HG02763 (cell line): ENCODE measurements around the gene TIMM29.

ENCODE experiments used
- ATAC-seq: cut with Tn5 transposase; IDR thresholded peaks from one replicate; pipeline ENCODE4 v1.9.1; 2021; ENCODE audit warnings: mild to moderate bottlenecking, moderate library complexity; ENCODE audit not compliant: unreplicated experiment

The TIMM29 gene

GRCh38 chr19:10911579-10912363, 16.8 kb upstream of the TIMM29 start:
- no peak for ATAC-seq

DNA sequence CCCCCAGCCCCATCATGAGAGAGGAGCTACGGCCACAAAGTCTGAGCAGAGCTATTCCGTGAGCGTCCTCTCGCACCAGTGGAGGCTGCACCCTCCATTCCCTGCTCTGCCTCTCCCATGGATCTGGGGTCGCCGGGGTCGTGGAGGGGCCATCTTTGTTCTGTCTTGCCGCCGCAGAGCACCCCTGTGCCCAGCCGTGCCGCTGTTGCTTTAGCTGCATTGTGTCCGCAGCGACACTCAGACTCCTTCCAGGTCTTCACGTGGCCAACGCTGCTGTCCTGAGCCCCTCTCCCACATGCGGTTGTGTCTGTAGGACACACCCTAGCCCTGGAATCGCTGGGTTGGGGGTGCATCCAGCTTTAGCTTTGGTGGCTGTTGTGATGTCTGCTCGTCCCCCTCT, 16.0 kb upstream of the TIMM29 start:
- no peak for ATAC-seq

- no peak for ATAC-seq
These were observed 14.8 kb upstream of the TIMM29 start for GRCh38 chr19:10913716-10914340.

DNA sequence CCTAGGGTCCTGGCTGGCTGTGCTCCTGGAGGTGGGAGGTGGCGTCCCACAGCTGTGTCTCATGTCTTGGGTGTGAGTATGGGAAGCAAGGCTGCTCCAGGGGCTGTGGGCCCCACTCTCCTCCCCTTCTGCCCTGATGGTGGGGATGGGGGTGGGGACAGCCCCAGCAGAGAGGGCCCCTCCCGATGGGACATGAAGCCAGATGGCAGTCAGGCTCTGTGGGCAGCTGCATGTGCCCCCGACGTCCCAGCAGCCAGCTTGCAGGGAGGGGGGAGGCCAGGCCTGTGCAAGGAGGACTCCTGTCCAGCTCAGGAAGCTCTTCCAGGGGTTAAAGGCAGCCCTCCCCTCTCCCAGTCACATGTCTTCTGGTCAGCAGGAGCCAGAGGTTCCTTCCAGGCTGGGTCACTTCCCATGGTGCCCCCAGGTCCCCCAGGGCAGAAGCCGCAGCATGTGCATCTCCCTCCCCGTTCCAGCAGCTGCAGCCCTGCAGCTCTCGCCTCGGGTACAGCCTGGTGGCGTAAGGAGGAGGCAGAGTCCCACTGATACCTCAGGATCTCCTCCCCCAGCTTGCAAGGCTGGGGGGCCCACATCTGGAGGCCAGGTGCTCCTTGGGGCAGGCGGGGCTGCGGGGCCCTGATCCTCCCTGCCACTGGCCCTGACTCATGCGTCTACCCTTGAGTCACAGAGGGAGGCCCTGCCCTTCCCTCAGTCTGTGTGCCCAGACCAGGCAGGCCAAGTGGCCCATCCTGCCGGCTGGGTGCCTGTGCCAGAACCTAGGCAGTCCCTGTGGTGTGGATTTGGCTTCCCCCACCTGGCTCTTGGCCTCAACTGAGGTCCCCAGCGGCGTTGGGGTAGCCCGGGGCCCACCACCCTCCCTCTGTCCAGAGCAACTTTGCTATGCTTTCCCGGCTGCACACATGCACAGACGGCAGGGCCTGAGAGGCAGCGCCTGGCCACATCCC, 13.2 kb upstream of the TIMM29 start:
- no peak for ATAC-seq

DNA sequence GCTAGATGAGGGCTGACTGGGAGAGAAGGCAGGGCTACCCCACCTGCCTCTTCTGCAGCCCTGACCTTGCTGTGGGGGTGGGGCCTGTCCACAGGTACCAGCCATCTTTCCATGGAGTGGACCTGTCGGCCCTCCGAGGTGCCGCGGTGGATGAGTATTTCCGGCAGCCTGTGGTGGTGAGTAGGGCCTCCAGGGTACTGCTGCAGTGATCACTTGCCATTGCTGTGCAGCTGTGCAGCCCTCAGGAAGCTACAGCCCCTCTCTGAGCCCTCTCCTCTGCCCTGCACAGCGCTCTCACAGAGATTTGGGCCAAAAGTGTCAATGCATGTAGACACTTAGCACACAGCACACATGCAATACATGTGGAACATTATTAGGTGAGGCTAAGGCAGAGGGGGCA, 12.0 kb upstream of the TIMM29 start:
- no peak for ATAC-seq

- ATAC-seq = no peak
These were observed 10.3 kb upstream of the TIMM29 start for GRCh38 chr19:10918359-10918758.

DNA sequence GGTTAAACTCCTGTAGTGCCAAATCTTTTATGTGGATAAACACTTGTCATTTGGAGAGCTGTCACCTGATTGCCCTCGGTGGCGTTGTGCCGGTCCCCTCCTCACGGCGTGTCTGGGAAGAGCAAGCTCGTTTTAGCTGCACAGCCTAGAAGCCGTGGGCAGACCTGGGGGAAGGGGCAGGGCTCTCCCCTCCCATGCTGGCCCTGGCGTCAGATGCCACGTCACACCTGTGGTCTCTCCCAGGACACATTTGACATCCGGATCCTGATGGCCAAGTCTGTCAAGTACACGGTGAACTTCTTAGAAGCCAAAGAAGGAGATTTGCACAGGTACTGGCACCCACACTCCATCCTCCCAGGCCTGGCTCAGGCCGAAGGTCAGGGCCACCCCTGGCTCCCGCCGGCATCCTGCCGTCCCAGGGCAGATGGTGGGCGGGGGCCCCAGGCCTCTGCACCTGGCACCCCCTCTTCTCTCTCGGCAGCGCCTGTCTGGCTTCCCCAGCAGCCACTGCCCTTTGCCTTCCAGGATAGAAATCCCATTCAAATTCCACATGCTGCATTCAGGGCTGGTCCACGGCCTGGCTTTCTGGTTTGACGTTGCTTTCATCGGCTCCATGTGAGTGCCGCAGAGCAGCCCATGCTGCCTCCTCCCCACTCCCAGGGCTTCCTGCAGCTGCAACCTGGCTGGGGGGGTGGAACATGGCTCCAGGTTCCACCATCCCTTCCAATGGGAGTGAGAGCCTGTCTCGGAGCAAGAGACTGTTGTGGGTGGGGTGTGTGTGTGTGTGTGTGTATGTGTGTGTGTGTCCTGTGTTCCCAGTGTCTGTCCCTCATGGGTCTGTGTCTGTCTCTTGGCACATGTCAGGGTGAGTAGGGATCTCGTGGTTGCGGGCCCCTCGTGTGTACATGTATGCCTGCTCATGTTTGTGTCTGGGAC, 9.0 kb upstream of the TIMM29 start:
- no peak for ATAC-seq

GRCh38 chr19:10920288-10920655, 8.3 kb upstream of the TIMM29 start:
- no peak for ATAC-seq

DNA sequence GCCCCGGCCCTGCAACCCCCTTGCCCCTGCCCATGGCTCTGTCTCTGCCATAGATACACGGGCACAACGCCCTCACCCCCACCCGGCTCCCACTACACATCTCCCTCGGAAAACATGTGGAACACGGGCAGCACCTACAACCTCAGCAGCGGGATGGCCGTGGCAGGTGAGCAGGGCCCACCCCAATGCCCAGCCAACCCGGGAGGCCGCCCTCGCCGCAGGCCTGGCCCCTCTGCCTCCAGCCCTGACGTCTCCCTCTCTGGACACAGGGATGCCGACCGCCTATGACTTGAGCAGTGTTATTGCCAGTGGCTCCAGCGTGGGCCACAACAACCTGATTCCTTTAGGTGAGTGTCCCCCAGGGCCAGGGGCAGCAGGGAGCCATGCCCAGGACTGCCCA, 7.8 kb upstream of the TIMM29 start:
- ATAC-seq = no peak

DNA sequence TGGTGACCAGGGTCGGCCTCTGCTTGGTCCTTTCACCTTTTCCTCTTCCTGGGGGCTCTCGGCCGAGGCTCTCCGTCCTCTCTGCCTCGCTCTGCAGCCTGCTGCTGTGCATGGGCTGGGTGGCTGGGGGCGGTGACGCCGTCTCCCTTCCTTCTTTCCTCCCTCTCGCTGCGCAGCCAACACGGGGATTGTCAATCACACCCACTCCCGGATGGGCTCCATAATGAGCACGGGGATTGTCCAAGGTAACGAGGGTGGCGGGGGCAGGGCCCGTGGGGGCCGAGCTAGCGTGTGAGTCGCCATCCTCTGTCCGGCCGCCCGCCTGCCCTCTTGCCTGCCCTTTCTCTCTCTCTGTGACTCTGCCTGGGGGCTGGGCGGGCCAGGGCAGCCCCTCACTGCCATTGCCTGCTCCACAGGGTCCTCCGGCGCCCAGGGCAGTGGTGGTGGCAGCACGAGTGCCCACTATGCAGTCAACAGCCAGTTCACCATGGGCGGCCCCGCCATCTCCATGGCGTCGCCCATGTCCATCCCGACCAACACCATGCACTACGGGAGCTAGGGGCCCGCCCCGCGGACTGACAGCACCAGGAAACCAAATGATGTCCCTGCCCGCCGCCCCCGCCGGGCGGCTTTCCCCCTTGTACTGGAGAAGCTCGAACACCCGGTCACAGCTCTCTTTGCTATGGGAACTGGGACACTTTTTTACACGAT, 7.3 kb upstream of the TIMM29 start:
- ATAC-seq = no peak

DNA sequence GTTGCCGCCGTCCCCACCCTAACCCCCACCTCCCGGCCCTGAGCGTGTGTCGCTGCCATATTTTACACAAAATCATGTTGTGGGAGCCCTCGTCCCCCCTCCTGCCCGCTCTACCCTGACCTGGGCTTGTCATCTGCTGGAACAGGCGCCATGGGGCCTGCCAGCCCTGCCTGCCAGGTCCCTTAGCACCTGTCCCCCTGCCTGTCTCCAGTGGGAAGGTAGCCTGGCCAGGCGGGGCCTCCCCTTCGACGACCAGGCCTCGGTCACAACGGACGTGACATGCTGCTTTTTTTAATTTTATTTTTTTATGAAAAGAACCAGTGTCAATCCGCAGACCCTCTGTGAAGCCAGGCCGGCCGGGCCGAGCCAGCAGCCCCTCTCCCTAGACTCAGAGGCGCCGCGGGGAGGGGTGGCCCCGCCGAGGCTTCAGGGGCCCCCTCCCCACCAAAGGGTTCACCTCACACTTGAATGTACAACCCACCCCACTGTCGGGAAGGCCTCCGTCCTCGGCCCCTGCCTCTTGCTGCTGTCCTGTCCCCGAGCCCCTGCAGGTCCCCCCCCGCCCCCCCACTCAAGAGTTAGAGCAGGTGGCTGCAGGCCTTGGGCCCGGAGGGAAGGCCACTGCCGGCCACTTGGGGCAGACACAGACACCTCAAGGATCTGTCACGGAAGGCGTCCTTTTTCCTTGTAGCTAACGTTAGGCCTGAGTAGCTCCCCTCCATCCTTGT, 6.5 kb upstream of the TIMM29 start:
- ATAC-seq = no peak

- no peak for ATAC-seq
These were observed 6.0 kb upstream of the TIMM29 start for GRCh38 chr19:10922638-10923014.

GRCh38 chr19:10923260-10924112, 5.1 kb upstream of the TIMM29 start:
- ATAC-seq = no peak

GRCh38 chr19:10924597-10924996, 4.0 kb upstream of the TIMM29 start:
- ATAC-seq = no peak

GRCh38 chr19:10927730-10928562, 665 bp upstream of the TIMM29 start:
- no peak for ATAC-seq

- ATAC-seq = no peak
These were observed 787 bp downstream of the TIMM29 start for GRCh38 chr19:10929402-10929794.

DNA sequence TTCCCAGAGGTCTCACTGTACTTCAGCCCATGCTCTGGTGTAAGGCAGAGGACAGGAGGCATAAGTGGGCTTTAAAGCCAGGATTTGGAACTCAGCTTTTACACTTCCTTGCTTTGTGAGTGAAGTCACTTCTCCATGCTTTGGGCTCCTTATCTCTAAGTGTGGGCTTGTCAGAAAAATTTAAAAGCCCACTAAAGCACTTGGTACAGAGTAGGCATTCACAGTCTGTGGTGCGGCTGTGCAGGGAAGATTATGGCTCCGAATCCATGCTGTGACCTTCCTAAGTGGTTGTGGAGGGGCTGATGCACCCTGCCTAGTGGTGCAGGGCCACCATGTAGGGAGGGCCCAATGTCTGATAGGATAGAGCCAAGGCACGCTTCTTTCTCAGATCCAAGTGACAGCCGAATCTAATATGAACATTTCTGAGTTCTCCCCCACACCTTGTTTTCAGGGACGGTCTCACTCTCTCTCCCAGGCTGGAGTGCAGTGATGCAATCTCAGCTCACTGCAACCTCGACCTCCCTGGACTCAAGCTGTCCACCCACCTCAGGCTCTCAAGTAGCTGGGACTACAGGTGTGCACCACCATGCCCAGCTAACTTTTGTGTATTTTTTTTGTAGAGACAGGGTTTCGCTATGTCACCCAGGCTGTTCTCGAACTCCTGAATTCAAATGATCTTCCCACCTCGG, 6.9 kb downstream of the TIMM29 start:
- ATAC-seq = no peak
